ENCODE data around the gene WDR64. TPM values are rescaled to one million over a fixed set of nuclear protein-coding genes. Genes with fewer than 3 reads are reported as not detected.

Gene WDR64
- total and polyA plus RNA-seq, 8 donors = 0.17 to 0.33 (median 0.28) TPM; not detected in 3

GRCh38 chr1:241762713-241763339, 110.7 kb downstream of the WDR64 start:
- intact Hi-C loops (cut with DNase I) = no loop called here
- Histone ChIP-seq H3K9me3 (no peaks in the 10 kb centered on the region), H3K4me3 (no peak overlapping the region), H3K4me1 (no peaks in the 10 kb centered on the region), H3K36me3 (no peaks in the 10 kb centered on the region), H3K27me3 (no peaks in the 10 kb centered on the region), H3K27ac (no peak overlapping the region)
- ATAC-seq = no peak
- no peak for DNase-seq
- no peak for TF ChIP-seq CTCF (IDR thresholded peaks at IDR 0.05)

DNA sequence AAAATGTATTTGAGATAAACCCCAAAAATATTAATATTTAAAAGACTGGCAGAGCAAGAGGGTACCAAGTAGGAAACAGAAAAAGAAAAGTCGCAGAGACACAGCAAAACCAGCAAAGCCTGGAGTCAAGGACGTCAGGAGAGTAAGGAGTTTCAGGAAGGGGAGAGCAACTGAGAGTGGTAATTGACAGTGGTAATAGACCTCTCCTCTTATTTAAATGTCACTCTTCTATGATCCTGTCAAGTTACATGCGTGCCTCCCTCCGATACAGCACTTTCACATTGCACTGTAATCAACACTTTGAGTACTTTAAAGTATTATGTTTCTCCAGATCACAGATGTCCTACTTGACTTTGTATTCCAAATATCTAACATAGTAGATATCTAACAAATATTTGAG, 113.3 kb downstream of the WDR64 start:
- Histone ChIP-seq H3K4me3 (no peak overlapping the region), H3K4me1 (no peaks in the 10 kb centered on the region), H3K27ac (no peak overlapping the region), H3K27me3 (no peaks in the 10 kb centered on the region), H3K9me3 (no peaks in the 10 kb centered on the region), H3K36me3 (no peaks in the 10 kb centered on the region)
- TF ChIP-seq CTCF (IDR thresholded peaks at IDR 0.05) = no peak
- DNase-seq = no peak
- intact Hi-C loops (cut with DNase I) = no loop called here
- no peak for ATAC-seq

DNA sequence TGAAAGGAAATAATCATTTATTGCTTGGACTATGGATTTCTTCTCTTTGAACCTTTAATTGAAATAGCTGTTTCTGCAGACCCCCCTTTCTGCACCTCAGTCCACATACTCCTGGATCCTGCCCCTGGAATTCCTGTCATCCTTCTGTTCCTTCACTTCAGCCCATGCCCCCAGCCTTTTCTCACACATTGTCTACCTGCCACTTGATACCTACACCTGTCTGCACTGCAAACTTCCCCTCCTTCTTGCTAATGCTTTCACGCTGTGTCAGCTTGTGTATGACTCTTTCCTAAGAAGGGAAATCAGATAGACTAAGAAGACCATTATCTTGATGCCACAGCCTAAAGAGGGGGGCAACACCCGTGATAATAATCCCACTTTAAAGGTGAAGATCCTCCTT, 115.7 kb downstream of the WDR64 start:
- ATAC-seq (no peak), DNase-seq (no peak)
- no peaks in the 10 kb centered on the region for H3K4me1 ChIP-seq
- no peaks in the 10 kb centered on the region for H3K9me3 ChIP-seq
- H3K4me3 ChIP-seq = no peak overlapping the region
- intact Hi-C loops (cut with DNase I) = no loop called here
- no peaks in the 10 kb centered on the region for H3K27me3 ChIP-seq
- no peak for TF ChIP-seq CTCF (IDR thresholded peaks at IDR 0.05)
- no peak overlapping the region for H3K27ac ChIP-seq
- H3K36me3 ChIP-seq = no peaks in the 10 kb centered on the region

DNA sequence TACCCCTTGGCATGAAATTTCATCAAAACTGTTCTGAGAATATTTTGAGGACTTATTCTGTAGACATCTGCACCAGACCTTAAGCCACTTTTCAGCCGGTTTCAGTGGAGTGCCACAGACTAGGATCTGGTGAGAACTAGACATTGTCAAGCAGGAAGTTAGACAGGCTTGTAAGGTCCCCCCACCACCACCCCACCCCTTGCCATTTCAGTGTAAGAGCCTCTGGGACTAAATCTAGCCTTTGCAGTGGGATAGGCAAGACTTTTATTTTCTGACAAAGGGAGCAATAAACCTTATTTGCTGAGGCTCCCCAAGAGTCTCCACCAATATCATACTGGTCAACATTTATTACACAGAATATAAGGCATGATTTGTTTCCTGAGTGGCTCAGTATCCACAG, 118.0 kb downstream of the WDR64 start:
- no peak for TF ChIP-seq CTCF (IDR thresholded peaks at IDR 0.05)
- H3K4me3 ChIP-seq = no peak overlapping the region
- no peaks in the 10 kb centered on the region for H3K36me3 ChIP-seq
- ATAC-seq (no peak), DNase-seq (no peak)
- no peaks in the 10 kb centered on the region for H3K9me3 ChIP-seq
- H3K27me3 ChIP-seq = no peaks in the 10 kb centered on the region
- no peaks in the 10 kb centered on the region for H3K4me1 ChIP-seq
- H3K27ac ChIP-seq = no peak overlapping the region
- intact Hi-C loops (cut with DNase I) = no loop called here

DNA sequence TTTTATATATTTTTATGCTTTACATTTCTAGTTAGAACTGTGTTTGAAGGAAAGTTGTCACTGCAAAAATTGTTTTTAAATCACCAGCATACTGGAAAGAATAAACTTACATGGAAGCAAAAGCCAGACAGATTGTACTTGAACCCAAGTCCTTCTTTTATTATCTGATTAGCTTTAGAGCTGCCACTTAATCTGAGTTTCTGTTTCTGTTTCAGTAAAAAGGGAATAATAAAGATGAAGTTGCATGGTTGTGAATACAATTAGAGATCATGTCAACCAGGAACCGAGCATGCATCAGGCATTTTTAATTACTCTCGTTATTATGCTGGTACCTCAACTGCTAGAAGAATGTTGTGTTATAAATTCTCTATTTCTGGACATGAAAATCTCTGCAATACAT, 119.0 kb downstream of the WDR64 start:
- no peak overlapping the region for H3K4me3 ChIP-seq
- intact Hi-C loops (cut with DNase I) = no loop called here
- H3K27me3 ChIP-seq = no peaks in the 10 kb centered on the region
- no peaks in the 10 kb centered on the region for H3K4me1 ChIP-seq
- no peak for ATAC-seq
- no peak for TF ChIP-seq CTCF (IDR thresholded peaks at IDR 0.05)
- no peaks in the 10 kb centered on the region for H3K9me3 ChIP-seq
- no peak for DNase-seq
- H3K36me3 ChIP-seq = no peaks in the 10 kb centered on the region
- no peak overlapping the region for H3K27ac ChIP-seq
